Muscle layer of duodenum (tissue), 2 donors: ENCODE results near the gene ECE2.

Source experiments
- H3K27ac ChIP-seq: one replicate; pipeline ENCODE4 v1.7.0; 2013; ENCODE audit warnings: mild to moderate bottlenecking, low read length
- H3K27me3 ChIP-seq: one replicate; pipeline ENCODE4 v1.7.0; 2013; ENCODE audit warnings: low read depth, mild to moderate bottlenecking, control low read depth, low read length
- H3K36me3 ChIP-seq, 2 donors: one replicate each; pipeline ENCODE4 v1.7.0; 2013; ENCODE audit warnings: low read length in 2 of 2, control low read depth in 1 of 2, mild to moderate bottlenecking in 1 of 2; ENCODE audit not compliant: insufficient read depth in 2 of 2, control insufficient read depth in 1 of 2
- H3K4me1 ChIP-seq, 2 donors: one replicate each; pipeline ENCODE4 v1.7.0; 2013; ENCODE audit warnings: low read length in 2 of 2, mild to moderate bottlenecking in 2 of 2, control low read depth in 1 of 2, moderate library complexity in 1 of 2; ENCODE audit not compliant: insufficient read depth in 2 of 2, control insufficient read depth in 1 of 2
- H3K4me3 ChIP-seq, 2 donors: one replicate each; pipeline ENCODE4 v1.7.0; 2013; ENCODE audit warnings: low read length in 2 of 2, low read depth in 1 of 2, mild to moderate bottlenecking in 1 of 2
- H3K9me3 ChIP-seq, 2 donors: one replicate each; pipeline ENCODE4 v1.7.0; 2013; ENCODE audit warnings: low read length in 2 of 2, control low read depth in 1 of 2, mild to moderate bottlenecking in 1 of 2; ENCODE audit not compliant: control insufficient read depth in 1 of 2
- donor health status: healthy.

ECE2 gene

GRCh38 chr3:184284696-184285095, 8.9 kb downstream of the ECE2 start:
- Histone ChIP-seq H3K4me1 (no peaks in the 10 kb centered on the region), H3K36me3 (no peaks in the 10 kb centered on the region), H3K27me3 (no peaks in the 10 kb centered on the region), H3K27ac (no peak overlapping the region), H3K9me3 (no peaks in the 10 kb centered on the region), H3K4me3 (no peak overlapping the region)

- H3K36me3 ChIP-seq: no peaks in the 10 kb centered on the region
- H3K9me3 ChIP-seq: no peaks in the 10 kb centered on the region
- H3K27me3 ChIP-seq: no peaks in the 10 kb centered on the region
- H3K4me1 ChIP-seq: no peaks in the 10 kb centered on the region
- no peak overlapping the region for H3K27ac ChIP-seq
- no peak overlapping the region for H3K4me3 ChIP-seq
Observed at GRCh38 chr3:184289426-184289938, 13.7 kb downstream of the ECE2 start.

DNA sequence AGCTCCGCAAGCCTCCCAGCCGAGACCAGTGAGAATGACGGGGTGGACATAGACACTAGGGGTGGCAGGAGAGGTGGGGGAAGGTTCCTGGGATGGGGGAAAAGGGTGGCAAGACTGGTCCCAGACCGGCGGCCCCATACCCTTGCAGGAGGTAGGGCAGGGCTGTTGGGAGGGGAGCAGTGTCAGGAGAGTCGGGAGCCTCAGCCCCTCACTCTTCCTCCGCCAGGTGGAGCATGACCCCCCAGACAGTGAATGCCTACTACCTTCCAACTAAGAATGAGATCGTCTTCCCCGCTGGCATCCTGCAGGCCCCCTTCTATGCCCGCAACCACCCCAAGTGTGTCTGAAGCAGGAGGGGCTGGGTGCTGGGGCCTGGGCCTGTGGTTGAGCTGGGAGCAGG, 14.5 kb downstream of the ECE2 start:
- Histone ChIP-seq H3K9me3 (no peaks in the 10 kb centered on the region), H3K27ac (no peak overlapping the region), H3K36me3 (no peaks in the 10 kb centered on the region), H3K27me3 (no peaks in the 10 kb centered on the region), H3K4me3 (no peak overlapping the region), H3K4me1 (no peaks in the 10 kb centered on the region)

- no peaks in the 10 kb centered on the region for H3K4me1 ChIP-seq
- no peaks in the 10 kb centered on the region for H3K9me3 ChIP-seq
- no peaks in the 10 kb centered on the region for H3K36me3 ChIP-seq
- no peak overlapping the region for H3K27ac ChIP-seq
- no peak overlapping the region for H3K4me3 ChIP-seq
- no peaks in the 10 kb centered on the region for H3K27me3 ChIP-seq
Observed at GRCh38 chr3:184291044-184291737, 15.4 kb downstream of the ECE2 start.

- Histone ChIP-seq H3K27ac (no peak overlapping the region), H3K9me3 (no peaks in the 10 kb centered on the region), H3K27me3 (no peaks in the 10 kb centered on the region), H3K36me3 (no peaks in the 10 kb centered on the region), H3K4me1 (no peaks in the 10 kb centered on the region), H3K4me3 (no peak overlapping the region)
Observed at GRCh38 chr3:184291738-184292445, 16.1 kb downstream of the ECE2 start.

DNA sequence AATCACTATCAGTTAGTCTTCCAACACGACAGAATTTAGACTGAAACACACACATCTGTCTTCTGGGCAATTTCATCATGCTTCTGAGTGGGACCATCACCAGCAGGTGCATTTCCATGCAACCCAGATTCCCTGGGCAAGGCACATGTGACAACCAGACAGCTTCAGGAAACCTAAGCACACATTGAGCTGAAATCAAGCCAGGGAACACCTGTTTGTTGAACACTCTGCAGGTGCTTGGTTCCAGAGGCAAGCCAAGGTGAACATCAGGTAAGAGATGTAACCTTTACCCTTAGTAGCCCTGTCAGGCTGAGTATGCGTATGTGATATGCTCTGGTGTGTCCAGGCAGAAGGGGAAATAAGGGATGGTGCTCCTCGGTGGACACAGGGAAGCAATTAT, 19.9 kb downstream of the ECE2 start:
- no peak overlapping the region for H3K27ac ChIP-seq
- H3K4me3 ChIP-seq: no peak overlapping the region
- H3K36me3 ChIP-seq: peaks cover 8 to 14% of the 10 kb centered on the region in 2 donors
- no peaks in the 10 kb centered on the region for H3K27me3 ChIP-seq
- H3K9me3 ChIP-seq: no peaks in the 10 kb centered on the region
- H3K4me1 ChIP-seq: peaks cover 0 to 13% of the 10 kb centered on the region in 2 donors

- Histone ChIP-seq H3K4me1 (peaks cover 0 to 14% of the 10 kb centered on the region in 2 donors), H3K27ac (no peak overlapping the region), H3K27me3 (no peaks in the 10 kb centered on the region), H3K9me3 (no peaks in the 10 kb centered on the region), H3K4me3 (no peak overlapping the region), H3K36me3 (peaks cover 13 to 22% of the 10 kb centered on the region in 2 donors)
Observed at GRCh38 chr3:184296616-184297015, 20.8 kb downstream of the ECE2 start.

DNA sequence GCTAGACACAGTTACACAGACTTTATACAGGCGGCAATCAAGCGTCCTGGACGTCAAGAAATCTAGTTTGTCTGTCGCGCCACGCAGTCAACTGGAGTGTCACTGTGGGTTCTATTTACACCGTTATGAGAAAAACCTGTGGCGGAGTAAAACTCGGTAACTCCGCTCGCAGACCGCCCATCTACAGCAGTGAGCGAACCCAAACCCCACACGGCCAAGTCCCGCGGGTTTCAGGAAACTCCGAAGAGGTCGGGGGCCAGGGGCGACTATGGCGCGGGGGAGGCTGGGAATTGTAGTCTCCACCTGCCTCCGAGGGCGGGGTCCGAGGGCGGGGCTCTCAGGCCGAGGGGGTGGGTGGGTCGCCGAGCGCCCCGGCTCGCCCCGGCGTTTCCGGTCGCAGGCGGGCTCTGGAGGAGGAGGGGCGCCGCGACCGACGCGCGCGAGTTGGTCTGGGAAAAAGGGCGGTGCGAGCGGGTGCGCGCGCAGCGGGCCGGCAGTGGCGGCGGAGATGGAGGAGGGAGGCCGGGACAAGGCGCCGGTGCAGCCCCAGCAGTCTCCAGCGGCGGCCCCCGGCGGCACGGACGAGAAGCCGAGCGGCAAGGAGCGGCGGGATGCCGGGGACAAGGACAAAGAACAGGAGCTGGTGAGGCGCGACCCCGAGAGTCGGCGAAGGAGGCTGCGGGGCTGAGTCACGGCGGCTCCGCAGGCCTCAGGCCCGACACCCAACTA, 23.1 kb downstream of the ECE2 start, which contains the start of gene PSMD2:
PSMD2 (plus strand) TSS at position 483 of the 729 bp plus-strand sequence; CDS start at position 509, 26 bp downstream.
- Histone ChIP-seq H3K27ac (peak within 1 kb of the TSS; percentile 85), H3K4me3 (peak within 1 kb of the TSS; percentile 79 to 97), H3K4me1 (peaks cover 0 to 14% of the 10 kb centered on the region in 2 donors), H3K36me3 (peaks cover 36 to 45% of the 10 kb centered on the region in 2 donors), H3K9me3 (no peaks in the 10 kb centered on the region), H3K27me3 (no peaks in the 10 kb centered on the region)

DNA sequence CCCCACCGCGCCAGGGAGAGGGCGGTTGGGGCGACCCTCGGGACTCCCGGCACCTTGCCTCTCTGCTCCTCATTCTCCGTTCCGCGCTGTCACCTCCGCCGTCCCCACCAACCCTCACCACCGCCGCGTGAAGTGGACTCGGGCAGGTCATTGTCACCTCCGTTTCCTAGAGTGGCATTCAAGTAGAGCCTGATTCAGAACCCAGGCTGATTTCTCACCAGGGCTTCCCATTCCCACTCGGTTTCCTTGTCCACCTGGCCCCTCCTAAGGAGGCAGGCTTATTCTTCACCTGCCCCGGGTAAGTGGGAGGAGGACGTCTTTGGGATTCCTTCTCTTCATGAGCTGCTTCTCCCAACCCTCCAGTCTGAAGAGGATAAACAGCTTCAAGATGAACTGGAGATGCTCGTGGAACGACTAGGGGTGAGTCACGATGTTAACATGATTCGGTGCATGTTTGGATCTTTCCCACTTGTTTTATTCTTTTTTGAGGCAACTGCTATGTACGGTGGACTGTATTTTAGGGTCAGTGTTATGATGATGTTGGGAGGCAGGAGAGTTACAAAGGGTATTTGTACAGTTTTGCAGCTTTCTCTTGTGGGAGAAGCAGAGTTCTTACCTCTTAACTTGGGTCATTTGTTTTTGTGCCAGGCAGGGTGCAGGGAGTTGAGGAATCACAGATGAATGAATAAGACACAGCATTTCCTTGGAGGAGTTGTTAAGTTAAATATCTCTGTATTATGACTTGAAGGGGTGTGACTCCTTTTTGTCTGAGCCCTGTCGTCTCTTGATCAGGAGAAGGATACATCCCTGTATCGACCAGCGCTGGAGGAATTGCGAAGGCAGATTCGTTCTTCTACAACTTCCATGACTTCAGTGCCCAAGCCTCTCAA, 23.9 kb downstream of the ECE2 start:
- H3K36me3 ChIP-seq: peaks cover 42 to 53% of the 10 kb centered on the region in 2 donors
- H3K4me3 ChIP-seq: peak overlapping the region; percentile 79 to 97
- H3K9me3 ChIP-seq: no peaks in the 10 kb centered on the region
- peaks cover 0 to 14% of the 10 kb centered on the region in 2 donors for H3K4me1 ChIP-seq
- H3K27me3 ChIP-seq: no peaks in the 10 kb centered on the region
- H3K27ac ChIP-seq: peak overlapping the region; percentile 70

DNA sequence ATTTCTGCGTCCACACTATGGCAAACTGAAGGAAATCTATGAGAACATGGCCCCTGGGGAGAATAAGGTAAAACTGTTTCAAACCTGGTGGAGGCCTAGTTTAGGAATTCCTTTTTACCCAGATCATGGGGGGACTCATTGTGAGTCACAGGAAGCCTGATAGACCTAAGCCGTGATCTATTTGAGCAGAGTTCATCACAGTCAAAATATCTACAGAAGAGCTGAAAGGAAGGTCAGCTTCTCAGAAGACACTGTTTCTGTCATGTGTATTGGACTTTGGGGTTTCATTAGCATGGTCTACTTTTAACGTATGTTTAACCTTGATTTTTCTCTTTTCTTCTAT, 24.5 kb downstream of the ECE2 start:
- H3K4me1 ChIP-seq: peaks cover 0 to 14% of the 10 kb centered on the region in 2 donors
- no peak overlapping the region for H3K27ac ChIP-seq
- no peaks in the 10 kb centered on the region for H3K9me3 ChIP-seq
- no peaks in the 10 kb centered on the region for H3K27me3 ChIP-seq
- peaks cover 45 to 59% of the 10 kb centered on the region in 2 donors for H3K36me3 ChIP-seq
- H3K4me3 ChIP-seq: peak overlapping the region; percentile 79 to 97
